GM23248 (cell line): ENCODE measurements around the gene TARBP1.

Source experiments
- EZH2 ChIP-seq: fragments of 200-600 bp; sonication (generic); IDR thresholded peaks from 2 replicates; pipeline ENCODE4 v1.6.1; 2018; ENCODE audit warnings: antibody characterized with exemption, mild to moderate bottlenecking; ENCODE audit not compliant: insufficient read depth, poor library complexity, severe bottlenecking
- EZH2phosphoT487 ChIP-seq: fragments of 200-600 bp; sonication (generic); IDR thresholded peaks from 2 replicates; pipeline ENCODE4 v1.6.1; 2018; ENCODE audit warnings: antibody characterized with exemption, moderate library complexity, mild to moderate bottlenecking, low read depth; ENCODE audit not compliant: insufficient read depth

- TF ChIP-seq EZH2 (no peak), EZH2phosphoT487 (no peak)
These were observed 1.4 kb downstream of the TARBP1 start for GRCh38 chr1:234477386-234478151.
